ENCODE measurements around the gene SLC45A2. TPM values are rescaled to one million over a fixed set of nuclear protein-coding genes. Genes with fewer than 3 reads are reported as not detected.

The SLC45A2 gene
- total RNA-seq, 1 donor from 2014 or later = 1.3 TPM

Other genes starting within 250 kb of the SLC45A2 start
- gene ADAMTS12, start 92.7 kb downstream of the SLC45A2 start, total RNA-seq = 10.4 and 10.8 TPM in 2 replicates
- 0.12 TPM in 1 of 2 replicates, not detected in the other for gene RXFP3, start 48.3 kb downstream of the SLC45A2 start, total RNA-seq
- gene AMACR, start 23.4 kb upstream of the SLC45A2 start, total RNA-seq = 14.3 and 16.1 TPM in 2 replicates
- 7.7 and 8.7 TPM in 2 replicates for gene C1QTNF3, start 58.5 kb upstream of the SLC45A2 start, total RNA-seq

Measured in neural crest cell (in vitro differentiated cells).